ENCODE data around the gene ALG2. TPM values are rescaled to one million over a fixed set of nuclear protein-coding genes. Genes with fewer than 3 reads are reported as not detected.

ALG2 gene
- total RNA-seq, 1 donor from 2014 or later, result 45.6 TPM

DNA sequence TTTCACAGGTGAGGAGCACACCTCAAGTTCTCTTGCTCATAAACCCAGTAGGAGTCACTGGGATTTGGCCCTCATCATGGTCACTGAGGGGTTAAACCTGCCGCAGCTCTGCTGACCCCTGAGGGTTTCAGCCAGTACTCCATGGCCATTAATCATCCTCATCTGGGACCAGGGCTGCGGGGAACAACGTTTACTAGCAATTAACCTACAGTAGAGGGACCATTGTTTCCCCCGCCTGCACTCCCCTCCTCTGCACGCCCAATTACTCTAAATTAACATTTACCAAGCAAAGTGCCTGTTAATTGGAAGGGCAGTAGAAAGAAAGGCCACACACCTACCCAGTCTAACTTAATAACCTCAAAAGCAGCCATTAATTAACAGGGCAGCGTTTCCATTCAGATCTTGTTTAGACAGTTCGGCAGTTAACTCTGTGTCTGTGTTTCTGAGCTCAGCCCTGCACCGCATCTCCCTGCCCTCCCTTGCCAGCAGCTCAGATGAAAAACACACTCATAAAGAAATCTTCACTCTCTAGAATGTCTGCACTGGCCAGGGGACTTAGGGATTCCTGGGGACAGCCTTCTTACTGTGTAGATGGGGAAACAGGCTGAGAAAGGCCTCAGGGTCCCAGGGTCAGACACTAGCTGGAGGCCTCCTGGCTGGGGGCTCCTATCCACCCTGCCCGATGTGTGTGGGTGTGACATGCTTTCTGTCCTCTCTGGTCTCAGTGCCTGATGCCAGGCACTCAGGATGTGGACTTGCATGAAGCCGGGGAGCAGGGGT is 51.6 kb downstream of the ALG2 start:
- no peak for DNase-seq

DNA sequence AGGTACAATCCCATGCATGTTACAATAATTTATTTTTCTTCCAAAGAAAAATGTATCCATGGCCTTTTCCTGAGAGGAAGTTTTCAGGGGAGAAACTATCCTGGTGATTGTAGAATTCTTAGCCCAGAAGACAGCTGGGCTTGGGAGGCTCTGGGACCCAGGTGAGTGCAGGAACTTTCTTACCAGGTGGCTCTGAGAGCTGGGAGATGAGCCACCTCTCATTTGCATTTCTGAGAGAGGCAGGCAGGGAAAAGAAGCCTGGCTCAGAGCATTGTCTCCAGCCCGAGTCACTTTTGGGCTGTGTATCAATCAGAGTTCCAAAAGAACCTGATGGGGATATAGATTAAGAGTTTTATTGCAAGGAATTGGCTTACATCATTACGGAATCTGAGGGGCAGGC is 52.7 kb downstream of the ALG2 start:
- DNase-seq, result no peak

DNA sequence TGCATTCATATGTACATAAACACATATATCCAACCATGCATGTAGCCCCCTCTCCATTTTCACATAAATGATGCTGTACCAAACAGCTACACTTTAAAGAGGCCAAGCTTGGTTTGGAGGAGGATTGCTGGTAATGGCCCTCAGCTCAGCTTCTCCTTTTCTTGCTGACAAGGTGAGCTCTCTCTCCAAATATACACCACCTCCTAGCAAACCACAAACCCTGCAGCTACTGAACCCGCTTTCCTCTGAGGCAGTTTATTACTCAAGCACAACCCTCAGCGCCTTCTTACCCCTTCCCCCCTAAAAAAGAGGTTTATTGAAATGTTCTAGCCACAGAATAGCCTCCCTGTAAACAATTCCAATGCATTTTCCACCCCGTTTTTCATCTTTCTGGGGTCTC is 54.0 kb downstream of the ALG2 start:
- DNase-seq, result no peak

DNA sequence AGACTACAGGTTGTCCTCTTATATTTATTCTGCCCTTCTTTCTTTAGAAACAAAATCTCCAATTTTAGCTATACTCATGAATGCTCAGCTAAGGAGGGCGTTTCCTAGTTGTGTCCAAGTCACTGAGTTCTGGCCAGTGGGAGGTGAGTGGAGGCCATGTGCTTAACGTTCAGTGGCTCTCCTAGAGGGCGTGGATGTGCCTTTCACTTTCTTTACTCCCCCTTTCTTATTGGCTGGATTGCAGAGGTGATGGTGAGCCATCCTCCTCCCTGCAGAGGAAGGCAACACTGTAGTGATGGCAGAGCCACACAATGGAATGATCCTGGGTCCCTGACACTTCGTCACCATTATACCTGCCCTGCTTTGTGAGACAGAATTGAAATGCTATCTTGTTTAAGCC is 54.6 kb downstream of the ALG2 start:
- DNase-seq, result no peak

Other genes with a start within 250 kb of the ALG2 start
- 17.0 and 18.4 TPM in 2 replicates for gene TGFBR1, start 116.8 kb downstream of the ALG2 start, total RNA-seq
- 97.0 and 108 TPM in 2 replicates for gene SEC61B, start 340 bp upstream of the ALG2 start, total RNA-seq